GM18499 (cell line): ENCODE data around the gene NDUFA13.

Source experiments
- ATAC-seq: cut with Tn5 transposase; IDR thresholded peaks from one replicate; pipeline ENCODE4 v1.9.1; 2021; ENCODE audit warnings: moderate number of reproducible peaks; ENCODE audit not compliant: insufficient read depth, unreplicated experiment

Gene NDUFA13

DNA sequence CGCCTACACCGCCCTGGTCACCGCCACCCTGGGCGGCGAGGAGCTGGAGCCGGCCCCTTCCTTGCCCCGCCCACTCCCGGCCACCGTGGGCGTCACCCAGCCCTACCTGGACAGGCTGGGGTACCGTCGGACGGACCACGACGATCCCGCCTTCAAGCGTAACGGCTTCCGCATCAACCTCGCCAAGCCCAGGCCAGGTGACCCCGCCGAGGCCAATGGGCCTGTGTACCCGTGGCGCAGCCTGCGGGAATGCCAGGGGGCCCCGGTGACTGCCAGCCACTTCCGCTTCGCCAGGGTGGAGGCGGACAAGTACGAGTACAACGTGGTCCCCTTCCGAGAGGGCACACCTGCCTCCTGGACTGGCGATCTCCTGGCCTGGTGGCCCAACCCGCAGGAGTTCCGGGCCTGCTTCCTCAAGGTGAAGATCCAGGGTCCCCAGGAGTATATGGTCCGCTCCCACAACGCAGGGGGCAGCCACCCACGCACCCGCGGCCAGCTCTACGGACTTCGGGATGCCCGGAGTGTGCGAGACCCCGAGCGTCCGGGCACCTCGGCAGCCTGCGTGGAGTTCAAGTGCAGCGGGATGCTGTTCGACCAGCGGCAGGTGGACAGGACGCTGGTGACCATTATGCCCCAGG, 29.0 kb downstream of the NDUFA13 start:
- ATAC-seq: no peak

DNA sequence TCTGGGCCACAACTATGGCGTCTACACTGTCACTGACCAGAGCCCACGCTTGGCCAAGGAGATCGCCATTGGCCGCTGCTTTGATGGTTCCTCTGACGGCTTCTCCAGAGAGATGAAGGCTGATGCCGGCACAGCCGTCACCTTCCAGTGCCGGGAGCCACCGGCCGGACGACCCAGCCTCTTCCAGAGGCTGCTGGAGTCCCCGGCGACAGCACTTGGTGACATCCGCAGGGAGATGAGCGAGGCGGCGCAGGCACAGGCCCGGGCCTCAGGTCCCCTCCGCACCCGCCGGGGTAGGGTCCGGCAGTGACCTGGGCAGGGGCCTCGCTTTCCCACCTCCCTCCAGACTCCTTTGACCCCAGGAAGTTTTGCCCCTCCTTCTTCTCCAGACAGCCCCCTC, 29.7 kb downstream of the NDUFA13 start:
- no peak for ATAC-seq

DNA sequence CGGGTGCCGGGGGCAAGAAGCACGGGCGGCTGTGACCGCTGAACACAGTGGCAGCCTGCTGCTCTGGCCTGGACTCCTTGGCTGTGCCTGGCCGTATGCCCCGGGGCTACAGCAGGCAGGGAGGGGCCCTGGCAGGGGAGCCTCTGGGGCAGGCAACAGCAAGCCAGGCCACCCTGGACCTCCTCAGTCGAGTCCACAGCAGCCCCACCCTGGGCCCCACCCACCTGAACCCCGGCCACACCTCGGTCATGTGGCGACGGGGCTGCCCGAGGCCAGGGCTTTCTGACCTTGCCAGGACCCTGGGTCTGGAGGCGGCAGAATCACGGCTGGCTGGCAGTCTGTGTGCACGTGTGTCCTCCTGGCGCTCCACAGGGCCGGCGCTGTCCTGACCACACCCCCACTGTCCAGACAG, 30.7 kb downstream of the NDUFA13 start:
- ATAC-seq: no peak

DNA sequence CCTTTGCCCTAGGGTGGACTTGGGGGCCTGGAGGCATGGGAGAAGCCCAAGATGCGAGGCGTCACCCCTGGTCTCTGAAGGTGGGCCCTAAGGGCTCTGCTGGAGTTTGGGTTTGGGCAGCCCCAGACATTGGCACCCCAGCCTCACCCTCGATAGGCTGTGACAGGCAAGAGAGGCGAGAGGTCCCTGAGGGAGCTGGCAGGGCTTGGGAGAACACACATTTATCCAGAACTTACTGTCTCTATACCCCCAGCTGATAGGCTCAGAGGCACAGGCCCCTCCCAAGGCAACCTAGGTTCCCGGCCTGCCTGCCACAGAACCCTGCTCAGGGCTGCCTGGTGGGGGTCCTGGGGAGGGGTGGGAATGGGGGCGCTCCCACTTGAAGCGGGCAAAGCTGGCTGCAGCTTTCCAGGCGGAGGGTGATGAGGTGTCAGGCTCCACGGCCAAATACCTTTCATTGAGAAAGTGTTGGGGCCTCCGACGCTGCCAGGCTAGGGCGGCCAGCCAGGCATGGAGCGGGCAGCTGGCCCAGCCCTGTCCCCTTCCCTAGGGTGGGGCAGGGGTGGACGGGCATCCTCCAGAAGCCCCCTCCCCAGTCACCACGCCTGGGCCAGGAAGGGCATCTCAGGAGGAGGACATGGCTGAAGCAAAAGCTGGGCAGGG, 31.8 kb downstream of the NDUFA13 start:
- no peak for ATAC-seq

DNA sequence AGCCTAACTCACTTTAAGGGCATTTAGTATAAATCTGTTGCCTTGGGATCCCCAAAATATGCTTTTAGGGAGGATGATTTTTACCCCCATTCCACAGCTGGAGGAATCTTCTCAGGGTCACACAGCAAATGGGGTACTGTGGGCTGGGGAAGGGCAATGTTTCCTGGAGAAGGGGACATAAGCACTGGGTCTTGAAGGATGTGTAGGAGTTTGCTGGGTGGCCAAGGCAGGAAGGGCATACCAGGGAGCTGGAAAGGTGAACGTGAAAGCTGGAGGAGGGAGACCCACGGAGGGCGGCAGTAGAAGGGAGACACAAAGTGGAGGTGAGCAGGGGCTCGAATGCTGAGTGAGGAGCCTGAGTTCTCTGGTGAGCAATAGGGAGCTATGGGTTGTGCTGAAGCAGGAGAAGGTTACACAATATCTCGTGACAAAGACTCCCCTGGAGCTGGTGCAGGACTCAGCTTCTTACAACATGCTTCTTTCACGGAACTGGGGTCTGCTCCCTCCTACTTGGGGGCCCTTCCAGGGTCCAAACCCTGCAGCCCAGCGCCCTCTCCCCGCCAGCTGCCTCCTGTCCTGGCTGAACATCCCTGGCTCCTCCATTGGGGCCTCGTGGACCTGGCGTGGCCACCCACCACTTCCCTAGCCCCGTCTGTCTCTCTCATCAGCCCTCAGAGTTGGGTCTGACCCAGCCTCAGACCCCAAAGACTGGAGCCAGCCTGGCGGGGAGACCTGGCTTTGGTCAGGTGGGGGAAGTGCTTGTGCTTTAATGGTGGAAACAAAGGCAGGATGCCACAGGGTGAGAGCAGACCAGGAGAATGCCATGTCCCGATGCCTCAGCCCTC, 33.1 kb downstream of the NDUFA13 start:
- ATAC-seq: no peak

DNA sequence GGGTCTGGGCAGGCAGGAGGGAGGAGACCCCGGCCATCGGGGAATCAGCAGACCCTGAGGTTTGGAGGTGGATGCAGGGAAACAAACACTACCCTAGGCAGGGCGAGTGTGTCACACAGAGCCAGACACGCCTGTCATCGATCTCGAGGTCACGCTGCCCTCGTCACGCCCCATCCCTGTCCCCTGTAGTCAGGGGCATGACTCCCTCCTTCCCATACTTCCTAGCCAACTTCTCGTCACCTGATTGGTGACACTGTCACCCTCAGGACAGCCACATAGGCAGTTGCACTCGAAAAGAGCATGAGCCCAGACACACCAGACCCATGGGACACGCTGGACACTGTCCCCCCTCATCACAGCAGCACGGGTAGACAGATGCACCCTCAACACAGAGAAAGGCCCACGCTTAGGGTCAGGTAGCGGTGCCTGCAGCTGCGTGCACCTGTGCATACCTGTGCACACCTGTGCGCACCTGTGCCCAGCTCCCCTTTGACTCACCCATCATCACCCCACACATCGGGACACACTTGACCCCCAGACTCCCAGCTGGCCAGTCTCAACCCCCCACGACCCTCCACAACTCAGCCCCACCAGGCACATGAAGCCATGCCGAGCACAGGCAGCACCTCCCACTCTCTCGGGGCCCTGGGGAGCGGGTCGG, 33.9 kb downstream of the NDUFA13 start:
- no peak for ATAC-seq

DNA sequence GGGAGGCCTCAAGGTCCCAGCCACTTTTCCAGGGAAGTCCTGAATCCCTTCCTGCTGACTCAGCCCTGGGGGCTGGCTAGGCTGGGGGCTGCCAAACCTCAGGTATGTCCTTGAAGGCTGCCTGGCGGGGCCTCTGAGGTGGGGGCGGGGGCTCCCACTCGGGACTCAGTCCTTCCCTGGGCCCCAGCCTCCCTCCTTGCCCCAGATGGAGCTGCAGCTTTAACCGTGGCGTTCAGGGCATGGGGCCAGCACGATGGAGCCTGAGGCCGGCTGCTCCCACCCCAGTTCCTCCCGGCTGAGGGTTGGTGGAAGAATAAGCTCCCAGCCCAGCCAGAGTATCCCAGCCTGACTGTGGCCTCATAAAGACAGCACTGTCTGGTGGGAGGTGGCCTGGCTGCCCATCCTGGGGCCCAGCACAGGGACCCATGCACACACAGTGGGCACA, 34.5 kb downstream of the NDUFA13 start:
- no peak for ATAC-seq

DNA sequence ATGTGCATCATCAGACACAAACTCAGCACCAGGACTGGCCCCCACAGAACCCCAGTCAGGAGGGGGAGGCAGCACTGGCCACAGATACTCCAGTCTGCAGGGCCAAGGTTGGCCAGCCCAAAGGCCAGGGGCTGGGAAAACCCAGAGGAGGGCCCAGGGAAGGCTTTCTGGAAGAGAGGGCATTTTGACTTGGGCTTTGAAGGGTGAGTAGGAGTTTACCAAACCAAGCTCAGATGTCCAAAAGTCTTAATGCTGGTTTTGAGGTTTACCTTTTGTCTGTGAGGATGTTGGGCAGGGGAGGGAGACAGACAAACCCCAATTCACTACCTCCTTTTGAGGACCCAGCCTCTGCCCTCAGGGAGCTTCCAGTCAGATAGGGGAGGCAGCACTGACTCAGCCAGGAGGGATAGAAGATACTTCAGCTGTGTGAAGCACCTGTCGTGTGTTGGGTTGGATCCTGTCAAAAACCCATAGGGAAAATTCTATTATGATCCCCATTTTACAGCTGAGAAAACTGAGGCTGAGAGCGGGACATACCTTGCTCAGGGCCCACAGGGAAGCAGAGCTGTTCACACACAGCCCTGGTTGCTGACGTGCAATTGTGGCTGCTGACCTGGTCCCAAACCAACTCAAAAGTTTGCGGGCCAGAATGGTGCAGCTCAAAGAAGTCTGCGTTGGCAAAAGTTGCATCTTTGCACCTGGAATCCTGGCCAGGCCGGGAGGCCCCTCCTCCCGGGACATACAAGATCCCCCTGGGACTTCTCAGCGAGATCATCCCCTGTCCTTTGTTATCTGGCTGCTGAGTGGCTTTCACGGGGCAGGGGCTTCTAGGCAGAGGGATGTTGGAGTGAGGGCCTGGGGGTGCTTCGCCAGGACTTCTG, 35.2 kb downstream of the NDUFA13 start:
- ATAC-seq: no peak

DNA sequence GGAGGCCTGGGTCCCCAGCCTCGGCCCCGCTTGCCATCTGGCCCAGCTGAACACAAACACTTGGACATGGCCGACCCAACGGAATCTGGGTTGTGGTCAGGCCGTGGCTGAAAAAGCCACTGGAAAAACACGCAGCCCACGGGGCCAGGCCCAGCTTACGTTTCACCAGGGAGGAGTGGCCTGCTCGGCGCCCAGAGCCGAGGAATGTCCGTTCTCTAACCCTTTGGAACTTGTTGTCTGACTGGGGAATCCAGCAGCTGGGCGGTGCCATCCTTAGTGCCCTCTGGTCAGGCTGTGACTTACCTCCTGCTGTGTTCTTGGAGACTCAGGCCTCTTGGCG, 35.8 kb downstream of the NDUFA13 start:
- no peak for ATAC-seq

DNA sequence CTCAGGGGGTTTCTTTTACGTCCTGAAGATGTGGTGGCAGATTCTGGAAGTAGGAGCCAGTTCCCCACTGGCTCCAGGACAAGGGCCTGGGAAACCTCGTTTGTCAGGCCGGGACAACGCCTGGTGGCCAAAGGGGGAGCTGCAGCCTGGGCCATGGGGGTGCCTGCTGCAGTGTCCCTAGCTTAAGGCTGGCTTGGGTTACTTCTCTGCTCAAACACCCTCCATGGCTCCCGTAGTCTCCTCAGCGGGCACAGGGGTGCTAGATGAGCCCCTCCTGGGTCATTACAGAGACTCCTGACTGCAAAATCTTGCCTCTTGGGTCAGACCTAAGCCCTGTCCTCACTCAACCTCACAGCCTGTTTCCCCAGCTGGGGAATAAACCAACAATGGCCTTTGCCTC, 36.8 kb downstream of the NDUFA13 start:
- no peak for ATAC-seq

DNA sequence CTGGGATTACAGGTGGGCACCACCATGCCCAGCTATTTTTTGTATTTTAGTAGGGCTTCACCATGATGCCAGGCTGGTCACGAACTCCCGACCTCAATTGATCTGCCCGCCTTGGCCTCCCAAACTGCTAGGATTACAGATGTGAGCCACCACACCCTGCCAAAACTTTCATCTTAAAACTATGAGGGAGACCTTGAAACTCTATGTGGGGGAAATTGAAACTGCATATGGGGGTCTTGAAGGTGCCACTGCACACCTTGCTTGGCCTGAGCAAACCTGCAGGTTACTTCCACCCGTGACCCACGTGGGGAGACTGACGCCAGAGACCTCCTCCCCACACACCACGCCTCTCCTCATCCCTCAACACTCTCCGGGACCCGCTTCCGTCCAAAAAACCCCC, 37.6 kb downstream of the NDUFA13 start:
- no peak for ATAC-seq

DNA sequence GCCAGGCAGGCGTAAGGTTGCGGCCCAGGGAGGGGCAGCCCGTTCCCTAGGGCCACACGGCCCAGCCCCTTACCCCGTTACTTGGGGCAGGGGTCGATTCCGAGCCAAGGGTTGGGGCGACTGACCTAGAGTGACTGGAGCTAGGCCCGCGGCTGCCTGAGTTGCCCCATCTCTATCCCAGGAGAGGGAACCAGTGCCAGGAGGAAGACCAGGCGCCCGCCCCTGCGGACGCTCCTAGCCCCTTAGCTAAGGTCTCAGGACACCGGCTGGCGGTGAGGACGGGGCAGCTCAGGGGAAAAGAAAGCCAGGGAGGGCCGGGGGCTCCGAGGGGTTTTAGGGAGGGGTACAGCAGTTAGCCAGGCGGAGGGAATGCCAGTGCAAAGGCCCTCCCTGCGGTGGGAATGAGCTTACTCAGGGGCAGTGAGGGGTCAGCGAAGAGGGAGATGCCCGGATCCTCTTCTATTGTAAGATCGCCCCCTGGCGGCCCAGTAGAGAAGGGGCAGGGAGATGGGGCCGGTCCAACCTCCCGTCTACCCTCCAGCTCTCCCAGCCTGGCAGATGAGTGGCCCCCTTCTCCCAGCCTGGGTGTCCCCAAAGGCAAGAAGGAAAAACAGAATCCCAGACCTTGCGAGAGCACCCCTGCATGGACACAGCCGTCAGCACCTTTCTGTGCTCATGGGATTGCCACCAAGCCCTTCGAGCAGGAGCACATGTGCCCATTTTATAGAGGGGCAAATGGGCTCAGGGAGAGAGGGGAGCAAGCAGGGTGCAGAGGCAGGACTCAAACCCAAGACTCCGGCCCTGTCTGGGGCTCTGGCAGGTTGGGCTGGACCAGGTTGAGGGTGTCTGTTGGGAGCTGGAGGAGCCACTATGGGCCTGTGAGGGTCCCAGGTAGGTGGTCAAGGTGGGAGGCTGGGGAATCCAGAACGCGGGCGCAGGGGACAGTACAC, 38.3 kb downstream of the NDUFA13 start:
- ATAC-seq: no peak

DNA sequence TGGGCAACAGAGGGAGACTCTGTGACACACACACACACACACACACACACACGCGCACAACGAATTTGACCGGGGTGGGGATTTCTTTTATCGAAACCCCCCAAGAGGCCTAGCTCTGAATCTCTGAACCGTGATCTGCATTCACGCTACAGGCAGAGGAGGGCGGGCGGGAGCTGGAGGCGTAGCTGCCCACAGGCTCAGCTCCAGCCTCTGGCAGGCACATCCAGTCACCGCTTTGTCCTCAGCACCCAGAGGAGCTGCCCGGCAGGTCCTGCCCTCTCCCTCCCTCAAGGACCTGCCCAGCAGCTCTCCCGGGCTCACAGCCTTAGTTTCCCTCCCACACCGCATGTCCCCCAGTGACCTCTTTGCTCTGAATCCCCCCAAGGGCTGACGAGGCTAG, 42.0 kb downstream of the NDUFA13 start:
- no peak for ATAC-seq

DNA sequence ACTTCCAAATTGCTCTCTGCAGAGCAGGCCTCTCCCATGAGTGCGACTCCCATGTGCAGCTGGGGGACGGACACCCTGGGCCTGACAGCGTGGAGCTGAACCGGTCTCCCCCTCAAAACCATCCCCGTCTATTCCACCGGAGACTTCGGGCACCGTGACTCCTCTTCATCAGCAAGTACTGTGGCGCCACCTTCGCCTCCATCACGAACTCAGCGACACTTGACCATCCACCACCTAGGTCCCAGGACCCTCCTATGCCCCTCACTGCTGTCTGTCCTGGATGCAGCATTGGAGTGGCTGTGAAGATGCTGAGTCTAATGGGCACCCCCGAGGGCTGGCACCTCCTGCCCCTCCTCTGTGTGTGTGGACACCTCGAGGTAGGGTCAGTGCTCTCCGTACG, 42.6 kb downstream of the NDUFA13 start:
- ATAC-seq: no peak

DNA sequence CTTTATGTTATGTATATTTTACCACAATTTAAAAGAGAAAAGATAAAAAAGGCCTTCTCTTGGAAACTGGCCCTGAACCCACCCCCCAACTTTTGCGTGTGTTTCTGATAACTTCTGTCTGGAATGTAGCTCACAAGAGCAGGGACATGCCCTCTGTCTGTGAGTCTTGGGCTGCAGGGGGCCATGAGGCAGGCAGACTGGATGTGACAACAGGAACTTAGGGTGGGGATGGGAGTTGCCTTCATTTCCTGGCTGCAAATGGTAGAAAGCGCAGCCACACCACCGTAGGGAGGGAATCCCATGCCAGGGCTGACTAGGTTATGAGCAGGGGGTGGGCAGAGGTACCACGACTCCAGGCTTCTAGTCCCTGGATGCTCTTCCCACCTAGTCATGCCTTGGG, 43.9 kb downstream of the NDUFA13 start:
- no peak for ATAC-seq

DNA sequence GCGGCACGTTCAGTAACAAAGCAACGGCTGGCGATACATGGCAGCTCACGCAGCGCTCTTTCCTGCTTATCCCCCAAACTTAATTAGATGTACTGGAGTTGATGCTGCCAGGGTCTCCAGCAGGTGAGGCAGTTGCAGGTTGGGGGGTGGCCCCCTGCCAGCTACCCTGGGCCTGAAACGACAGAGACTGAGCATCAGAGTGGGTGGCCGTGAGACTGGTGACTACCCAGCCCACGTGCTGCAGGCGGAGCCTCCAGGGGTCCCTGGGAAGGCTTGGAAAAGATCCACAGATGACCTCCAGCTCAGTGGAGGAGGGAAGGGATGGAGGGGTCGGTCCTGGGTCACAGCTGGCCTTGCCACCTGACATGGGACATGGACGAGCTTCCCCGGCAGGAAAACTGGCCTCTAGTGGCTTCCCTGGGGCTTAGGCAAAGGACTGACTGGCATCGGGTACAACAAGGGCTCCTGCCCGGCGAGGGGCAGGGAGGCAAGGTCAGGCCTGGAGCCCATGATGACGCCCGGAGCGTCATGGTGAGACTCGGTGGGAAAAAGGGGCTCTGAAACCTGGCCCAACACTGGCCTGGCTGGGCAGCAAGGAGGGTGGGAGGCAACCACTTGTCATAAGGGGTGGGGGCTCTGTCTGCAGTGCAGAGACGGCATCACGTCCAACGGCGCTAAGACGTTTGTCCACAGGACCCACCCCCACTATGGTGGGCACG, 46.1 kb downstream of the NDUFA13 start:
- ATAC-seq: no peak

DNA sequence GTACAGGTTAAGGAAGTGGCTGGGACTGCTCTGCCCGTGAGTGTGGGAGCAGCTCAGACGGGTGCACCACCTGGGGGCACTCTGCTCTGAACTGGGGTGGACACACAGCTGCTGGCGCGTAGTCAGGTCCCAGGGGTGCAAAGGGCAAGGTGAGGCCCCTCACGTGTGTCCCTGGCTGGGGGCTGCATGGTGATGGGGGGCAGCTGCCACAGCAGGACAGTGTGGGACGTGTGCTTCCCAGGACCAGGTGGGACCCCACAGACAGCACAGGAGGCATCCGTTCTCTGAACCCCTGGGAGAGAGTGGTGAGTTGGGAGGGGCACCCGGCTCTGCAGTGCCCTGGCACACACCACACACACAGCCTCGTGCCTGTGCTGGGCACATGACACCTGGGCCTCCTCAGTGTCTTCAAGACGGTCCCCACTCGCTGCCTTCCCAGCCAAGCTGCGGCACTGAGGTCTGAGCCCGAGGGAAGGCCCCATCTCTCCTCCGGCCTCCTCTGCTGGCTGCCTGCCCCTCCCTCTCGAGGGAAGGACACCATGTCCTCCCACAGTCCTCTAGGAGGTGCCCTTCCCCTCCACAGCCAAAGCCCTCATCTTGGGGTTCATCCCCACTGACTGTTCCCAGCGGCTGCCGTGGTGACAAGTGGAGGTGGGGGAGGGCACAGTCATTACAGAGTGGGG, 46.8 kb downstream of the NDUFA13 start:
- ATAC-seq: no peak

DNA sequence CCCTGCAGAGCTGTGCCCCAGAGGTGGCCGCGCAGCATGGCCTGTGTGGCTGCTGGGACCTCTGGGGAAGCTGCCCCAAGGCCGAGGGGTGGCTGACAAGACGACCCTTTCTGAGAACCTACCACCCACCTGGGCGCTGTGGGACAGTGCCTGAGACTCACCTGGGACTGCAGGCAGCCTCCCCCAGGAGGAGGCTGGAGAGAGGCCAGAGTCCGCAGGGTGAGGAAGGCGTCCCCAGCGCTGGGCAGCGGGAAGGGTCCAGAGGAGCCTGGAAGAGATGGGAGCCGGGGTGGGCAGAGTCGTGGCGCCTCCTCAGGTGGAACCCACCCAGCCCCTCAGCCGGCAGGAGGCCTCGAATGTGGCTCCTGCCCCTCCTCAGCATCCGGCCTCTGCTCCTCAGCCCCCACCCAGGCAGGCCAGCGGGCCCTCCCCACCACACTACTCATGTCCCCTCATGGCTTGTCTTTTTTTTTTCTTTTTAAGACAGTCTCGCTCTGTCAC, 47.4 kb downstream of the NDUFA13 start:
- ATAC-seq: no peak
